Endothelial cell (in vitro differentiated cells): ENCODE results near the gene LYRM1. TPM values are rescaled to one million over a fixed set of nuclear protein-coding genes. Genes with fewer than 3 reads are reported as not detected.

ENCODE experiments used
- DNase-seq: peaks from one replicate; pipeline ENCODE4 v3.0.0; 2021; ENCODE audit warnings: low spot score
- H3K27ac Mint-ChIP-seq: one replicate; pipeline ENCODE4 v1.8.0; 2021; ENCODE audit warnings: mixed read lengths, inconsistent platforms; ENCODE audit not compliant: unreplicated experiment
- H3K27me3 Mint-ChIP-seq: one replicate; pipeline ENCODE4 v1.8.0; 2021; ENCODE audit warnings: mild to moderate bottlenecking, moderate library complexity, mixed read lengths, inconsistent platforms; ENCODE audit not compliant: unreplicated experiment
- H3K36me3 Mint-ChIP-seq: one replicate; pipeline ENCODE4 v1.8.0; 2021; ENCODE audit warnings: mild to moderate bottlenecking, low read depth, mixed read lengths, inconsistent platforms; ENCODE audit not compliant: unreplicated experiment
- H3K4me1 Mint-ChIP-seq: one replicate; pipeline ENCODE4 v1.8.0; 2021; ENCODE audit warnings: mild to moderate bottlenecking, mixed read lengths, inconsistent platforms; ENCODE audit not compliant: unreplicated experiment
- H3K4me3 Mint-ChIP-seq: one replicate; pipeline ENCODE4 v1.8.0; 2021; ENCODE audit warnings: mild to moderate bottlenecking, mixed read lengths, inconsistent platforms; ENCODE audit not compliant: unreplicated experiment
- H3K9me3 Mint-ChIP-seq: one replicate; pipeline ENCODE4 v1.8.0; 2021; ENCODE audit warnings: mixed read lengths, inconsistent platforms; ENCODE audit not compliant: unreplicated experiment
- CTCF ChIP-seq: fragments of 200-600 bp; sonication (generic); IDR thresholded peaks from one replicate; pipeline ENCODE4 v1.5.0; 2021; ENCODE audit warnings: antibody characterized with exemption; ENCODE audit not compliant: unreplicated experiment
- total RNA-seq: library from RNA; stranded (reverse); fragmentation: NEBNext Ultra II Directional; extraction: Animal tissue kit (Norgen Biotek cat#: 25700); gene quantifications from one replicate; pipeline ENCODE4 v1.2.1, GENCODE V29; 2021; ENCODE audit not compliant: unreplicated experiment

The LYRM1 gene
- total RNA-seq, 1 donor from 2014 or later, result 14.0 TPM

- peaks cover 8% of the 10 kb centered on the region for H3K27me3 Mint-ChIP-seq
- H3K27ac Mint-ChIP-seq, result peak overlapping the region; percentile 98
- TF ChIP-seq CTCF, result no peak
- no peaks in the 10 kb centered on the region for H3K36me3 Mint-ChIP-seq
- no peaks in the 10 kb centered on the region for H3K9me3 Mint-ChIP-seq
- H3K4me3 Mint-ChIP-seq, result peak overlapping the region; percentile 94
- H3K4me1 Mint-ChIP-seq, result peaks cover 72% of the 10 kb centered on the region
- no peak for DNase-seq
Observed at GRCh38 chr16:20901068-20901435, 481 bp downstream of the LYRM1 start.

GRCh38 chr16:20901436-20902112 lies 1.0 kb downstream of the LYRM1 start:
- H3K4me1 Mint-ChIP-seq, result peaks cover 76% of the 10 kb centered on the region
- no peaks in the 10 kb centered on the region for H3K36me3 Mint-ChIP-seq
- peak; percentile 39 for DNase-seq
- H3K27ac Mint-ChIP-seq, result peak overlapping the region; percentile 98
- no peaks in the 10 kb centered on the region for H3K9me3 Mint-ChIP-seq
- TF ChIP-seq CTCF, result no peak
- peak overlapping the region; percentile 94 for H3K4me3 Mint-ChIP-seq
- peaks cover 8% of the 10 kb centered on the region for H3K27me3 Mint-ChIP-seq

GRCh38 chr16:20902426-20902825 lies 1.9 kb downstream of the LYRM1 start:
- Mint-ChIP-seq H3K27ac (peak overlapping the region; percentile 98), H3K9me3 (no peaks in the 10 kb centered on the region), H3K27me3 (peaks cover 8% of the 10 kb centered on the region), H3K4me3 (peak overlapping the region; percentile 94), H3K36me3 (no peaks in the 10 kb centered on the region), H3K4me1 (peaks cover 71% of the 10 kb centered on the region)
- no peak for DNase-seq
- no peak for TF ChIP-seq CTCF

GRCh38 chr16:20903116-20903898 lies 2.7 kb downstream of the LYRM1 start:
- no peak for TF ChIP-seq CTCF
- H3K27me3 Mint-ChIP-seq, result peaks cover 8% of the 10 kb centered on the region
- DNase-seq, result no peak
- H3K4me1 Mint-ChIP-seq, result peaks cover 63% of the 10 kb centered on the region
- no peaks in the 10 kb centered on the region for H3K9me3 Mint-ChIP-seq
- H3K36me3 Mint-ChIP-seq, result peaks cover 5% of the 10 kb centered on the region
- H3K4me3 Mint-ChIP-seq, result peak overlapping the region; percentile 48
- H3K27ac Mint-ChIP-seq, result no peak overlapping the region
